ENCODE data around the gene WDR41.

GRCh38 chr5:77402796-77403195 is 89.3 kb downstream of the WDR41 start:
- TF ChIP-seq CTCF (conservative IDR thresholded peaks at IDR 0.05; ENCODE audit: low read length) = no peak
- no peak for TF ChIP-seq EZH2phosphoT487 (IDR thresholded peaks at IDR 0.05; ENCODE audit: borderline replicate concordance)
